NCI-H1092 (cell line): ENCODE measurements around the gene SDR42E2.
"Not testable (repeated sequence)": the region's sequence is repeated elsewhere in the genome, so short reads cannot be mapped to it uniquely, and the experiment has no call there.

Experiments used
- DNase-seq: peaks from one replicate; lab custom pipeline; 2025; lab: John Stamatoyannopoulos, UW

SDR42E2 gene

DNA sequence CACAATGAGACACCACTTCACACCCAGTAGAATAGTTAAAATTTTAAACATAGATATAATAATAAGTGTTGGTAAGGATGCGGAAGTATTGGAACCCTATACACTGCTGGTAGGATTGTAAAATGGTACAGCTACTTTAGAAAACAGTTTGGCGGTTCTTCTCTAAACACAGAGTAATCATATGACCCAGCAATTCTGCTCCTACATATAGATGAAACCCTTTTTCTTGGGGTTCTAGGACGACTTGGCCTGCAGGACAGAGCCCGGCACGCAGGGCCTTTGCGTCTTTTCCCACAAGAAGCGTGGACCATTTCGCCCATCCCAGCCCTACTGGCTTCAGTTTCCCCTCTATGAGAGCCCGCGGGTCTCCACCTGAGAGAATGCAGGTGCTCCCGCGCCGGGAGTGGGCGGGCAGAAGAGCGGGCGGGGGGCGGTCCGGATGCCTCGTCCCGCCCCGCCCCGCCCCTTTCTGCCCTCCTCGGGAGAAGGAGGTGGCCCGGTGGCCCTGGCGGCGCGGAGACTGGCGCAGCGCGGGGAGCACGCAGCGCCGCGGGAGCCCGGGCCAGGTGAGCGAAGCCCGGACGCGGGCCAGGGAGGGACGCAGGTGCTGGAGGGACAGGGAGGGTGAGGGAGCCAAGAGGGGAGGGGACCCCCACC is at the start of gene SDR42E2:
Gene SDR42E2 (plus strand): TSS at position 508 of the 657 bp plus-strand sequence. CDS start 3,077 bp downstream, outside the sequence.
- no peak for DNase-seq

GRCh38 chr16:22116095-22116700 is 46.1 kb upstream of the SDR42E2 start:
- no peak for DNase-seq

DNA sequence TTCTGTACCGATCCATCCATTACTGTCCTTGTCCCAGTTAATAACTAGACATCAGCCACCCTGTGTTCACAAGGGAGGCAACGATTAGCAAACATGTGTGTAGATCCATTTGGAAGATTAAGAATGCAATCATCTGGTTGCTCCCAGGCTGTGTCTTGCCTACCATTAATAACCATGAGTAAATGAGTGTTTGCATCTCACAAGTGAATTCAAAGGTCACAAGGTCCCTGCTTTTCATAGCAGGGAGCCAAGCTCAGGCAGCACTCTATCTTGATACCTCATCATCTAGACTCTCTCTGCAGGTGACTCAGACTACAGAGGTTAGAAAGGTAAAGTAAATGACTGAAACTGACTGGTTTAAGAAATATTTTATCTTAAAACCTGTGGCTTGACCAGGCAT is 44.7 kb upstream of the SDR42E2 start:
- DNase-seq: no peak

GRCh38 chr16:22120440-22120839 is 41.9 kb upstream of the SDR42E2 start:
- no peak for DNase-seq

- no peak for DNase-seq
Measured at GRCh38 chr16:22122239-22122638, 40.1 kb upstream of the SDR42E2 start.

GRCh38 chr16:22123146-22123545 is 39.2 kb upstream of the SDR42E2 start:
- no peak for DNase-seq

- no peak for DNase-seq
Measured at GRCh38 chr16:22123759-22124490, 38.4 kb upstream of the SDR42E2 start.

- no peak for DNase-seq
Measured at GRCh38 chr16:22124583-22125284, 37.6 kb upstream of the SDR42E2 start.

DNA sequence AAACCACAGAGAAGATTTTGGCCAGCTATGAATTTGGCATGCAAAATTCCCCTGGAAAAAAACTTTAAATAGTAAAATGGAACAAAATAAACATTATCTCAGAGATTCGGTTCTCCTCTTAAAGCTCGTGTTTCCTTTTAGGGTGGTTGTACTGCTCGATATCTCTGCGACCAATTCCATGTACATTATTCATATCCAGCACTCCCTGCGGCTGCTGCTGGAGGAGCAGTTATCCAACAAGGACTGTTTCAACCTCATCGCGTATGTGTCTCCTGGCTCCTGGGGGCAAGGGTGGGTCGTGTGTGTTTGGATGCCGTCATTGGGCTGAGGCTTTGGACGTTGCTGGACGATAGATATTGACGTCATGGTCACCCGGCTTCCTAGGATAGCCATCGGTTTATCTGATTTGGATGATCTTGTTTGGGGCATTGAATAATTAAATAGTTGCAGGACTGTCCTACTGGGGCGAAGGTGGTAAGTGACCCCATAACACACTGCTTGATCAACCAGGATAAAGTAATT is 36.2 kb upstream of the SDR42E2 start:
- no peak for DNase-seq

- DNase-seq: not testable (repeated sequence)
Measured at GRCh38 chr16:22128537-22128936, 33.8 kb upstream of the SDR42E2 start.

DNA sequence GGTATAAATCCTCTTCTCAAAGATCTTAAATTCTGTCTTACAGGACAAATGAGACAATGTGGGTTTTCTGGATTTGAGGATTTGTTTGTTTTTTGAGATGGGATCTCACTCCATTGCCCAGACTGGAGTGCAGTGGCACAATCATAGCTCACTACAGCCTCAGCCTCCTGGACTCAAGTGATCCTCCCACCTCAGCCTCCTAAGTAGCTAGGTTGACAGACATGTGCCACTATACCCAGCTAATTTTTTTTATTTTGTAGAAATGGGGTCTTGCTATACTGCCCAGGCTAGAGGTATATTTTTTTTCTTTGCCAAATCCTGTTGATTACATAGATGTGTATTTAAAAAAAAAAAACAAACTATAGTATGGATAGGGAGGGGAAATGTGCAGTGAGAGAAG is 31.8 kb upstream of the SDR42E2 start:
- DNase-seq: no peak

GRCh38 chr16:22132801-22133200 is 29.5 kb upstream of the SDR42E2 start:
- no peak for DNase-seq

- no peak for DNase-seq
Measured at GRCh38 chr16:22138482-22138881, 23.8 kb upstream of the SDR42E2 start.

DNA sequence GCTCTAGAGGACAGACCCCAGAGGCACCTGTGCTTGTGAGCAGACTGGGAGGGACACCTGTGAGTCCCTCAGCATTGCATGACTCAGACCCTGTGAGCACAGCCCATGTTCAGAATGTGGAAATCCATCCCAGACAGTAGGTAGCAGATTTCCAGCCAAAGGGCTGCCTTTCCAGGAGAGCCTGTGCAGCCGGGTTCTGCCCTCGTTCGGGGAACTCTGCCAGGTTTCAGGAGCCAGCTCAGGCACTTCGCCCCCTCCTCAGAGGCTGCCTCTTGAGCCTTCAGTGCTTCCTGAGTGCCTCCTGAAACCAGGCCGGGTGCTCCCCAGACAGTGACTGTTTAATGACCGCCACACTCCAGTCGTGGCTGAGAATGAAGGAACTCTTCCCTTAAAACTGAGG is 23.3 kb upstream of the SDR42E2 start:
- DNase-seq: no peak

DNA sequence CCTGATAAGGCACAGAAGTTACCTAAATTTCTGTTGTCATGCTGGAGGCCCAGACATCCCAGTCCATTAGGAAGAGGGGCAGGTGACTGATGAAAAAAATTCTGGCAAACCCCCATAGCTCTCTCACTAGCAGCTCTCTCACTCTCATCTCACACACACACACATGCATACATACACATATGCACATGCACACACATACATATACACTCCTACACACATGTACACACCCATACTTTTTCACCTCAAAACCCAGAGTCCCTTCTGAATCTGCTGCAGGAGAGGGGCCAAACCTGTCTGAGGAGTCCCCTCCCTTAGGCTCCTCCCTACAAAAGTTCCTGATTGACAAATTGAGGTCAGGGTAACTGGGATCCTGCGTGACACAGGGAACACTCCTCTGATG is 22.6 kb upstream of the SDR42E2 start:
- no peak for DNase-seq

GRCh38 chr16:22141767-22142166 is 20.5 kb upstream of the SDR42E2 start:
- DNase-seq: no peak

GRCh38 chr16:22144520-22144919 is 17.8 kb upstream of the SDR42E2 start:
- DNase-seq: no peak

DNA sequence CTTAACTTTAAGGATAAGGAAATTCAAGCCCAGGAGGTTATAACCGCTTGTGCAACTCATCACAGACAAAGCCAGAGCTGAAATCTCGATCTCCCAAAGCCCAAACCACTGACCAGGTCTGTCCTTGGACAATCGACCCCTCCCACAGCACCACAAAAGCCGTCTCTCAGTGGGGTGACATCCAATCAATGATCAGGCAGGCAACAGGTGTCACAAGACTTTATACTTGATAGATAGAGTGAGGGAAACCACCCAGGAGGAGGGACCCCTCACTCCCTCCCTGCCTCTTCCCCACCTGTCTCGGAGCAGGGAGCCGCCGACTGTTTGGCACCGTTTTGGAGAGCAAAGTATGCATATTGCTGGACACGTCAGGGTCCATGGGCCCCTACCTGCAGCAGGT is 14.5 kb upstream of the SDR42E2 start:
- DNase-seq: no peak

GRCh38 chr16:22151246-22151998 is 10.9 kb upstream of the SDR42E2 start:
- no peak for DNase-seq

- no peak for DNase-seq
Measured at GRCh38 chr16:22152316-22152715, 10.0 kb upstream of the SDR42E2 start.

- not testable (repeated sequence) for DNase-seq
Measured at GRCh38 chr16:22153078-22153477, 9.2 kb upstream of the SDR42E2 start.

GRCh38 chr16:22161401-22161800 is 905 bp upstream of the SDR42E2 start:
- DNase-seq: no peak
